RPMI7951 (cell line): ENCODE results near the gene DYSF. TPM values are rescaled to one million over a fixed set of nuclear protein-coding genes. Genes with fewer than 3 reads are reported as not detected.

ENCODE experiments used
- DNase-seq: peaks from one replicate; pipeline ENCODE4 v3.0.0-alpha.2; 2012; ENCODE audit warnings: low read depth
- total RNA-seq: library from RNA; depleted of rRNA; stranded (reverse); fragments of >200 nt; shearing (Covaris generic); gene quantifications from 2 replicates; pipeline ENCODE4 v1.2.3, GENCODE V29; 2014

DYSF gene
- total RNA-seq, 1 experiment from 2014 or later: 1.2 TPM

DNA sequence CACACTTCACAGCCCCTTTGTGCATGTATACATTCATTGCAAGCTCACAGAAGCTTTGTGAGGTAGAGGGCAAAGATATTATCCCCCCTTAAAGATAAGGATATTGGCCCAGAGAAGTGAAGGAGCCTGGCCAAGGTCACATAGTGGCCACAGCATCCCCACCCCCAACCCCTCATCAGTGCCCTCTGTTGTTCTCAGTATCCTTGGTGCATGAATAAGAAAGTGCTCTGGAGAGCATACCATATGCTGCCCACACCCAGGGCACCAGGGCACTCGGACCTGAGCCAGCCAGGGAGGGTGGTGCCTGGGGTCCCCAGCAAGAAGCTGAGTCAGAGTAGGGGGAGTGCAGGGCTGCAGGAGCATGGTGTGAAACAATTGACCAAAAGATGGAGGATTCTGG, 3.3 kb downstream of the DYSF start:
- peak; percentile 18 for DNase-seq

GRCh38 chr2:71457123-71457915, 4.0 kb downstream of the DYSF start:
- DNase-seq: no peak

GRCh38 chr2:71457923-71458322, 4.6 kb downstream of the DYSF start:
- DNase-seq: no peak

DNA sequence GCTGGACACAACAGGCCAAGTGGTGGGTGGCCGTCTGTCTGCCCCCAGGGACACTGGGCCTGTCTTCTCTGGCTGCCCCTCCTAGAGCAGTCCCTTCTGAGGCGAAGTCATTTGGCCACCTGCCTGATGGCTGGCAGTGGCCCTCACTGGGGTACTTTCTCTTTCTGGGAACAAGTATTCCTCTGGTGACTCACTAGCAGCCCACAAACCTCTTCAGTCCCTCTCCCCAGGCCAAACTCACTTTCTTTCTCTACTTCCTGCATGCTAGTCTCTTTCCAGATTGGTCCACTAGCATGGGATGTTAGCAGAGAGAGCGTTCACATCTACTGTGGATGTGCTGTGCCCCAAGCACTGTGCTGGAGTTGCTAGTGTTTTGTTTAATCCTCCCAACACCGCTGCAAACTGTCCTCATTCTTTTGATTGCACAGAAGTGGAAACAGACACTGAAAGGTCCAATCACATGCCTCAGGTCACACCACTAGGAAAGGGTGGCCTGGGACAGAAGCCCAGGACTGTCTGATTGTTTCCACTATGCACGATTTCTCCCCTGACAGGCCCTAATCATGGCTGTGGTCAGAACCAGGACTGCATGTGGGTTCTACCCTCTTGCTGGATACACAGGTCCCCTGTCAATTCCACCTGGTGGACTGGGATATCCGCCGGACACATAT, 5.2 kb downstream of the DYSF start:
- peak; percentile 92 for DNase-seq

- DNase-seq: peak; percentile 22
These were observed 5.7 kb downstream of the DYSF start for GRCh38 chr2:71459084-71459431.

GRCh38 chr2:71460056-71460455, 6.7 kb downstream of the DYSF start:
- DNase-seq: no peak

- no peak for DNase-seq
These were observed 7.4 kb downstream of the DYSF start for GRCh38 chr2:71460595-71461303.

DNA sequence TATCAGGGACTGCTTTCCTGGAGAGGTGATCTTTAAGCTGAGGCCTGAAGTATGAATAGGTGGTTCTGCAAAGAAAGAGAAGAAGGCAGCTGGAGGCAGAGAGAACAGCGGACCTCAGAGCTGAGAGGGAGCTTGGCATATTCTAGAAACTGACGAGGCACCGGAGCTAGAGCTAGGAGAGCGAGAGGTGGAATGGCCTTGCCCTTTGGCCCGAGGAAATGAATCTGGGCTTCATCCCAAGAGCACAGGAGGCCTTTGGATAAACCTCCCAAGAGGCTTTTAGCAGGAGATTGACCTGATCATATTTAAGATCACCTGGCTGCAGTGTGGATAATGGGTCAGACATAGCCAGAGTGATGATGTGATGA, 7.9 kb downstream of the DYSF start:
- no peak for DNase-seq

GRCh38 chr2:71462056-71462605, 8.8 kb downstream of the DYSF start:
- no peak for DNase-seq

- no peak for DNase-seq
These were observed 9.4 kb downstream of the DYSF start for GRCh38 chr2:71462641-71463341.

- no peak for DNase-seq
These were observed 9.9 kb downstream of the DYSF start for GRCh38 chr2:71463342-71463654.

- no peak for DNase-seq
These were observed 11.0 kb downstream of the DYSF start for GRCh38 chr2:71464389-71464788.

- no peak for DNase-seq
These were observed 12.0 kb downstream of the DYSF start for GRCh38 chr2:71465356-71465755.

DNA sequence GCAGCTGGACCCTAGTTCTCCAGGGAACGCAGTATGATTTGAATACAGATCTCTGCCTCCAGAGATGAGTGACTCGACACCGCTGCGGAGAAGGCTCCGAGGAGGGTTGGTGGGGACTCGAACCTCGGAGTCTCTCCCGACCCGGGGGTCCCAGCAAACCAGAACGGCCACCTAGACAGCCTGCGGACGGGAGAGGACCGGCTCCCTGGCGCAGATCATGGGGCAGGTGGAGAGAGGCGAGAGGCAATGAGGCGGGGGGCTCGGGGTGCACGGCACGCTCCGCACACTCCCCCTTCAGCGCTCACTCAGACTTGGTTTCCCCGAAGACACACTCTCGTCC, 12.6 kb downstream of the DYSF start:
- no peak for DNase-seq

DNA sequence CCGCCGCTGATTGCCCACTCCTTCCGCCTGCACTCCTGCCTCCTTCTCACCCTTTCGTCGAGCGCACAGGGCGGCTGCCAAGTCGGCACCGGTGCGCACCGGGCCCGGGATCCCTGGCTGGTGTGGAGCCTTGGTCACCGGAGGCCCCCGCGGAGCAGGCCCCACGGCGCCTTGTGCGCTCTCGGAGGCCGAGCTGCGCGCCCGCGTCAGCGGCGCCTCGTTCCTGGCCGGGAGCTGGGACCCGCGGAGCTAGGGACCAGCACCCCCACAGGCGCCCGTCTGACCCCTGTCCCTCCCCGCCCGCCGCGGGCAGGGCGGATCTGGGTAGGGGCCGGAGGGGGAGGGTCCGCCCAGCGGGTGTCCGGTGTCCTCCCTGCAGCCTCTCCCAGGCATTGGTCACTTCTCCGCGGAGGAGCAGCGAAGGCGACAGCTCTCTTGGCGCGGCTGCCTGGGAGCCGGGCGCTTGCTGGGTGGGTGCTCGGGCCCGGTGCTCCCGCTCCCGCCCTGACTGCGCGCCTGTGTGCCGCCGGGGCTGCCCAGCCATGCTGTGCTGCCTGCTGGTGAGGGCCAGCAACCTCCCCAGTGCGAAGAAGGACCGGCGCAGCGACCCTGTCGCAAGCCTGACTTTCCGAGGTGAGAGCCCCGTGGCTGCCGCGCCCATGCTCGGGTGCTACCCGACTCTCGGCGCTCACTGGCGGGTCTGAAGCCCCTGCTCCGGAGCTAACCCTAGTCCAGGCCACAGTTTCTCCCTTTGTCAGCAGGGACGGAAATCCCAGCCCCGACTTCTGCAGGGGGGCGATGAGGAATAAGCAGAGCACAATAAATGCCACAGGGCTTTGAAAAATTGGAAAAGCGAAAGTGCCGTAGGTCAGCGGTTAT, 13.2 kb downstream of the DYSF start:
- DNase-seq: peak; percentile 57

GRCh38 chr2:71467180-71467815, 13.9 kb downstream of the DYSF start:
- DNase-seq: no peak

- no peak for DNase-seq
These were observed 15.1 kb downstream of the DYSF start for GRCh38 chr2:71468279-71469015.

DNA sequence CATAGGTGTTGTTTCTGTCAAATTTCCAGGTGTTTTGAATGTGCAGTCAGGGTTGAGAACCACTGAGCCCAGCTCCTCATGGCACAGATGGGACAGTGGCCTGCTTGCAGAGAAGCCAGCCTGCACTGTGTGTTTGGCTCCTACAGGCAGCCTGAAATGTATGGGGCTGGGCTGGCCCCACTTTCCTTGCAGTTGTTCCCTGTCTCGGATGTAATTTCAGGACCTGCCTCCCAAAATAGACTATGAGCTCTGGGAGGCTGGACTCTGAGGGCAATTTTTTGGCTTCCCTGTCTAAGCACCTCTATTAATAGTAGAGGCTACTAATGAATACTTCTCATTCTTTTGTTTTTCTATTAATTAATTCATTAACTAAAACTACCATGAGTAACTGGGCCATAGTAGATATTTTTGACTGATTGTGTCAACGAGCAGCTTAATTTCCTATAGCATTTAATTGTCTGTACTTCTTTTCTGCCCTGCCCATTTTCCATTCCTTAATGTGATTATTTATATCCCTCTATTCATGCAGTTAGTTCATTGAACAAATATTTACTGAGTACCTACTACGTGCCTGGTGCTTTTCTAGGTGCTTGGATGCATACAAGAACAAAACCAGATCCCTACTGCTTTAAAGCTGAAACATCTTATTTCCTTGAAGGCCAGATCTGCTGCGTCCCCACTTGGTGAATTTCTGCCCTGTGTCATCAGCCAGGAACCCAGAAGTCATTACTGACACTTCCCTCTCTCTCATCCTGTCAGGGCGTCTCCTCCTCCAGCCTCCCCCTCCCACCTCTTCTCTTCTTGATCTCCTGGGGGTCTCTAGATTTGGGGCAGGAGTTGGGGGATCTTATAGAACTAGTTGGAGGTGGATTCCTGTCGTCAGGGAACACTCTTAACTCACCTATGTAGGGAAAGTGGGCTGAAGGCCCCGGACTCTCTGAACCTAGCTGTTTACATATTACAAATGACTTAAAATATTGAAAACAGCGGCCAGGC, 16.3 kb downstream of the DYSF start:
- DNase-seq: no peak

DNA sequence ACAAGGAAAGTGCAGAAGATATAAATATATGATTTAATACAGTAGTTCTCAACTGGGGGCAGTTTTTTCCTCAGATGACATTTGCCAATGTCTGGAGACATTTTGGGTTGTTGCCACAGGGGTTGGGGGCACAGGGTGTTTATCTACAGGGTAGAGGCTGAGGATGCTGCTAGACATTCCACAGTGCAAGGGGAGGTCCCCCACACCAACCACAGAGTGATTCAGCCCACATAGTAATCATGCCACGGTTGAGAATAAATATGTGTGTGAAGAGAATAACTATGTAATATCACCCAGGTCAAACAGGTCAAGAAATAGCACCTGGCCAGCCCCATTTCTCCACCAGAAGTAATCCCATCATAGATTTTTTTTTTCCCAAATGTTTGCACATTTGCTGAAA, 17.9 kb downstream of the DYSF start:
- DNase-seq: peak; percentile 66
